Measurements from ENCODE around the gene TBX10.

DNA sequence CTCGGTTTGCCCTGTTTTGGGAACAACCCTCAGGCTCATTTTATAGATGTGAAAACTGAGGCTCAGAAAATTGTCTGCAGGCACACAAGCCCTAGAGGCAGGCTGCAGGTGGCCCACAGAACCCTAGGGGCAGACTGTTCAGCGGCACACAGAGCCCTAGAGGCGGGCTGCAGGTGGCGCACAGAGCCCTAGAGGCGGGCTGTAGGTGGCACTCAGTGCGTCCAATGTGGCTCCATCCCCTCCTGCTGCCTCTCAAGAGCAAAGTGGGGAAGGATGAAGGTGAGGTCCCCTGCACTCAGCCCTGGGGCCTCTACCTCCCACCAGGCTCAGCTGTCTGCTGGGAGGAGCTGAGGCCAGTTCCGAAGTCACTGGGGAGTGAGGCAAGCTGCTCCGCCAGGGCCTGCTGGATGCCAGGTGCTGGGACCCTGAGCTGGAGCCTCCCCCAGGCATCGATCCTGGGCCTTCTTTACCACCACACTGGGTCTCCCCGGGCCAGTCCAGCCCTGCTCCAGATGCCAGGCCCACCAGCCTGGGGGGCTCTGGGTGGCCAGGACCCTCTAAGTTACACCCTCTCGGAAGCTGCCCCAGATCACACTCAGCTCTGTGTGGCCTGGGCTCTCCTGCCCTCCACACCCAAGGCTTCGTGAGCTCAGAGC, 8.7 kb upstream of the TBX10 start:
- TF ChIP-seq CTCF (IDR thresholded peaks at IDR 0.05; ENCODE audit: borderline replicate concordance, extremely low read depth, low read length, poor library complexity, severe bottlenecking) (peak; percentile 80), EZH2 (IDR thresholded peaks at IDR 0.05; ENCODE audit: borderline replicate concordance, low read depth, low read length, severe bottlenecking) (no peak)

Data from DND-41 (cell line).